Astrocyte of the cerebellum (primary cell): ENCODE results near the gene PRRC1.

Source experiments
- DNase-seq: peaks from one replicate; pipeline ENCODE4 v3.0.0-alpha.2; 2011; ENCODE audit warnings: low read depth
- H3K4me3 ChIP-seq: 2 replicates; pipeline ENCODE4 v1.5.1; 2011; ENCODE audit warnings: mild to moderate bottlenecking, low read depth, low read length, moderate library complexity
- CTCF ChIP-seq: IDR thresholded peaks from 2 replicates; pipeline ENCODE4 v1.5.1; 2012; ENCODE audit warnings: low read length, low read depth, moderate library complexity, mild to moderate bottlenecking; ENCODE audit errors: missing control alignments
- in situ Hi-C: cut with HindIII; loops from 2 replicates; pipeline ENCODE4 v1.10.0; 2017; ENCODE audit warnings: low sequenced_read_pairs

The PRRC1 gene

GRCh38 chr5:127590156-127590722 lies 72.8 kb downstream of the PRRC1 start:
- no peak for DNase-seq
- no peak overlapping the region for H3K4me3 ChIP-seq
- no peak for TF ChIP-seq CTCF
- in situ Hi-C loops: no loop called here

DNA sequence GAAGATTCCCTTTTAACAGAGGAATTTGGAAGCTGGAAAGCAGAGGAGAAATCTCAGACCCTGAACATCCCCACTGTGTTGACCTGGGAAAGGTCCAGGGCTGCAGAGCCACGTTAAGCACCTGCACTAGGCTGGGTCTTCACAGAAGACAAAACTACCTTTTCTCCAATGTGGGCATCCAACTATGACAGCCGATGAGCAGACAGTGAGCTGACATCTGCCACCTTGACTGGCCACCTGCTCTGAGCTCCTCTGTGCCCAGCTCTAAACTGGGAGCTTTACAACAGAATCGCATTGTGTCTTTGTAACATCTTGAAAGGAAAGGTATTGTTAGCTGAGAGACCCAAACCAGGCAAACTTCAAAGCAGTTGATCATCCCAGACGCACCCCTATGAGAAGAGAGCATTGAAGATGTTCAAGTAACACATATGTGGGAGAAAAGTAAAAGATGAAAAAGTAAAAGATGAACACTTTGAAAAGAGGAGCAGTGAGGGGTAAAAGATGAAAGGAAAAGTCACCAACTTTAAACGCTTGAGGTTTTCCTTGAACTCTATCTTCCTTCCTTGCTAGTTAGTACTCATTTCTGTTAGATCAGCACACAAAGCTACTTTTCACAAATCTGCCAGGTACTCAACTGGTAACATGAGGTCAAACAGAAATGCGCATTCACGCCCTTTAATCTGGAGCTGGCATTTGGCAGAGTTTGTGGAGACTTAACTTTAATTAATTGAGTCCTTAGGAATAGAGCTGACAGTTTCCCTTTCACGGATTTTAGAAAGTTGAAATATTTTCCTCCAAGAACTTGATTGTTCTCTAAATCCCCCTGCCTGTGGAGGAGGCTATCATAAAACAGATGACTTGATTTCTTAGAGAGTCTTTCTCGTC lies 78.3 kb downstream of the PRRC1 start:
- TF ChIP-seq CTCF: no peak
- in situ Hi-C loops: no loop called here
- DNase-seq: no peak
- no peak overlapping the region for H3K4me3 ChIP-seq

- TF ChIP-seq CTCF: no peak
- in situ Hi-C loops: no loop called here
- H3K4me3 ChIP-seq: no peak overlapping the region
- no peak for DNase-seq
These were observed 79.1 kb downstream of the PRRC1 start for GRCh38 chr5:127596501-127596900.

- in situ Hi-C loops: no loop called here
These were observed 81.9 kb downstream of the PRRC1 start for GRCh38 chr5:127599320-127599719.

DNA sequence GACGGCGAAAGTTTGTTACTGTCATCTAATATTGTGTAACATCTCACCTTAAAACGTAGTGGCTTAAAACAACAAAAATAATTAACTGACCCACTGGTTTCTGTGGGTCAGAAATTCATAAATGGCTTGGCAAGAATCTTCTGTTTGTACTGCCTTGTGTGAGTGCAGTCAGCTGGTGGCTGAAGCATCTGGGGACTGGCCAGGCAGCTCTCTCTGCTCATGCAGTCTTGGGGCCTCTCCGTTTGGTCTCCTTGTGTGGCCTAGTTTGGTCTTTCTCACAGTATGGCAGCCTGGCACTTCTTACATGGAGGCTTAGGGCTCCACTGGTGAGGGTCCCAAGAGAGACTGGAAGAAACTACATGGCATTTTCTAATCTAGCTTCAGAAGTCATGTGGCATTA lies 82.4 kb downstream of the PRRC1 start:
- in situ Hi-C loops: no loop called here
- no peak for TF ChIP-seq CTCF
- H3K4me3 ChIP-seq: no peak overlapping the region
- no peak for DNase-seq

More at GRCh38 chr5:127599320-127599719, 81.9 kb downstream of the PRRC1 start:
- TF ChIP-seq CTCF: no peak
- no peak for DNase-seq
- H3K4me3 ChIP-seq: no peak overlapping the region

GRCh38 chr5:127601111-127601510 lies 83.7 kb downstream of the PRRC1 start:
- no peak overlapping the region for H3K4me3 ChIP-seq
- in situ Hi-C loops: no loop called here
- no peak for TF ChIP-seq CTCF
- DNase-seq: no peak
